22Rv1 (cell line): ENCODE measurements around the gene NKIRAS2.

Experiments
- CTCF ChIP-seq: fragments of 450-650 bp; IDR thresholded peaks from 2 replicates; pipeline ENCODE4 v1.5.1; 2017; ENCODE audit warnings: mild to moderate bottlenecking
- ZFX ChIP-seq: fragments of 450-650 bp; IDR thresholded peaks from 2 replicates; pipeline ENCODE4 v1.6.1; 2017; ENCODE audit warnings: antibody characterized with exemption, borderline replicate concordance

- no peak for TF ChIP-seq CTCF
- no peak for TF ChIP-seq ZFX
Measured at GRCh38 chr17:42002175-42002791, 17.6 kb upstream of the NKIRAS2 start.
